KOPT-K1 (cell line): ENCODE results near the gene IQCN.
A peak's percentile ranks its signal among the peaks of the same experiment; 100 is the strongest.

ENCODE experiments used
- H3K27ac ChIP-seq: fragments of 200-600 bp; sonication (generic); 2 replicates; pipeline ENCODE4 v1.5.1; 2016; ENCODE audit warnings: antibody characterized with exemption, mild to moderate bottlenecking, low read depth, low read length; ENCODE audit not compliant: poor library complexity, severe bottlenecking
- H3K36me3 ChIP-seq: fragments of 200-600 bp; sonication (generic); 2 replicates; pipeline ENCODE4 v1.5.1; 2017; ENCODE audit warnings: antibody characterized with exemption, mild to moderate bottlenecking, low read length, moderate library complexity; ENCODE audit not compliant: insufficient read depth
- H3K9me3 ChIP-seq: fragments of 200-600 bp; sonication (generic); 2 replicates; pipeline ENCODE4 v1.5.1; 2017; ENCODE audit warnings: antibody characterized with exemption, low read length, mild to moderate bottlenecking; ENCODE audit not compliant: insufficient read depth, poor library complexity, severe bottlenecking

Gene IQCN

DNA sequence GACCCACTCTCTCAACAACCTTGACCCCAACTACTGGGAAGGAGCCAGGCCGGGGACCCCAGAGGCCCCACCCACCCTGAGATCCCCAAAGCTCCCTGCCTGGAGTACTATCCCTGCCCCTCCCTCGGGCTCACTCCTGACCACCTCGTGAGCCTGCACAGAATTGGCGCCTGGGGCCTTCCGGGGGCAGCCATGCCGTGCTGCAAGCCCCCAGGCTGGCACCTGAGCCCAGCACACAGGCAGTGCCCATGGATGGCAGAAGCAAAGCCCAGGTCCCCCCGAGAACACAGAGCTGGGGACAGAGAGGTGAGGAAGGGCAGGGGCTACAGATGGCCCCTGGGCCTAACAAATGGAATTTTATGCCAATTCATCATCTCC, 34.7 kb upstream of the IQCN start:
- Histone ChIP-seq H3K36me3 (peaks cover 84% of the 10 kb centered on the region), H3K27ac (no peak overlapping the region), H3K9me3 (no peaks in the 10 kb centered on the region)

DNA sequence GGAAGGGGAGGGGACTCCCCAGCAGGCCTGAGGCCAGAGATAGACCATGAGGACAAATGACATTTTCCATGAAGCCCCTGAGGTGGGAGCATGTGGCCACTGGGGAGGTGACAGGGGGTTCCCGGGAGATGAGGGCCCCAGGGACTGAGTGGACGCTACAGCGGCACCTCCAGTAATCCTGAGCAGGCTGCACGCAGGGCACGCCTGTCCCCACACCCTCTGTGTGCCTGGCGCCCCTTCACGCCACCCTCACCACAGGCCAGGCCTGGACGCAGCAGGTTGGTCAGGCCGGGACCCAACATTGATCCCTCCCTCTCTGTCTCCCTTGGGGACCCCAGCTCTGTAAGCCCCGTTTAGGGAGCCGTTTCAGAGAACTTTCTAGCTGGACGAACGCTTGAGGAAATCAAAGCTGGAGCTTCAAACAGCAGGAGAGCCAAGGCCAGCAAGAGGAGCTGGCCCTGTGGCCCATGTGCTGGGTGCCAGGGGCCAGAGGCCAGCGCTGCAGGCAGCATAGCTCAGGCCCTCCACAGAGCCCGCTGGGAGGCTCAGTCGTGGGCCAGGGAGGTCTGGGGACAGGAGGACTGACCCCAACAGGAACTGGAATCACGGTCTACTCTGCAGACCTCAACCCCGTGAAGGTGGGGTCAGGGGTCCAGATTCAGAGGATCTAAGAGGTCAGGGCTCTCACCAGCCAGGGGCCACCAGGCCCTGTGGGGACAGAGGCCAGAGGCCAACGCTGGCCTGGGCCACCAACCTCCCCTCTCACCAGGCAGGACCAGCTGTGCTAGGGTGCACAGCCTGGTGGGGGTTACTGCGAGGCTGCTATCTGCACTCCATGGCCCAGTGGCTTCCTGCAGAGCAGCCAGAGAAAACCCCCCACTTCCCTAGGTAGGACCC, 34.0 kb upstream of the IQCN start:
- Histone ChIP-seq H3K36me3 (peaks cover 78% of the 10 kb centered on the region), H3K9me3 (no peaks in the 10 kb centered on the region), H3K27ac (peak overlapping the region; percentile 8)

DNA sequence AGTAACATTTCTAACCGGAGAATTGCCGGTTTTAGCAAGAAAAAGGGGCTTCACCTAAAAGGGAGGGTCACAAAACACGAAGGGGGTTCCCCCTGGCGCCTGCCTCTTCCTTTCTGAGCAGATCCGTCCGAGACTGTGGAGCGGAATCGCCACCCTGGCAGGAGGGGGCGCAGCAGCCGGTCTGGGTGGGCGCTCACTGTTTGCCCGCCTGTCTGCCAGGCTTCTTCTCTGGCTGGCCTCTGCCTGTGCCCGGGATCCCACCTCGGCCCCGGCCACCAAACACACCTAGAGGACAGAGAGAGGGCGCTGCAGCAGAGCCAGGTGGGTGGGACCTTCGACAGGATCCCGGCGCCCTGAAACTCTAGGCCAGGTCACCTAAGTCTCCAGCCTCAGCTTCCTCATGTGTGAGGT, 33.0 kb upstream of the IQCN start:
- H3K36me3 ChIP-seq, result peaks cover 67% of the 10 kb centered on the region

DNA sequence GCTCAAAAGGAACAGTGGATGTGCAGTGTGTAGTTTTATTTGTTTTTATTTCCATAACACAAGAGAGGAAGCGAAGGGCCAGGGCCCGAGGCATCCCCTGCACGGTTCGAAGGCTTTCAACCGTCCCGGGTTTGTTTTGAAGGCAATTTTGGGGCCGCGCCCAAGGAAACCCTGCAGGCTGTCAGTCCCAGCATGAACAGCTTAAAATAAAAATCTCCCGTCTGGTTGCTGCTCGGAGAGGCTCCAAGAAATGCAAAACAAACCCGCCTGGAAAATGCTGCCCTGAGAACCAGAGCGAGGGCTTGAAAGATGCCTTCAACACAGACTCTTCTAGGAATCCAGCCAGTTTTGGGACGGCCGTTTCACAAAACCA, 32.6 kb upstream of the IQCN start:
- no peaks in the 10 kb centered on the region for H3K9me3 ChIP-seq
- H3K27ac ChIP-seq, result no peak overlapping the region
- peaks cover 63% of the 10 kb centered on the region for H3K36me3 ChIP-seq

More for the DNA sequence above, 33.0 kb upstream of the IQCN start:
- H3K9me3 ChIP-seq, result no peaks in the 10 kb centered on the region
- H3K27ac ChIP-seq, result no peak overlapping the region

DNA sequence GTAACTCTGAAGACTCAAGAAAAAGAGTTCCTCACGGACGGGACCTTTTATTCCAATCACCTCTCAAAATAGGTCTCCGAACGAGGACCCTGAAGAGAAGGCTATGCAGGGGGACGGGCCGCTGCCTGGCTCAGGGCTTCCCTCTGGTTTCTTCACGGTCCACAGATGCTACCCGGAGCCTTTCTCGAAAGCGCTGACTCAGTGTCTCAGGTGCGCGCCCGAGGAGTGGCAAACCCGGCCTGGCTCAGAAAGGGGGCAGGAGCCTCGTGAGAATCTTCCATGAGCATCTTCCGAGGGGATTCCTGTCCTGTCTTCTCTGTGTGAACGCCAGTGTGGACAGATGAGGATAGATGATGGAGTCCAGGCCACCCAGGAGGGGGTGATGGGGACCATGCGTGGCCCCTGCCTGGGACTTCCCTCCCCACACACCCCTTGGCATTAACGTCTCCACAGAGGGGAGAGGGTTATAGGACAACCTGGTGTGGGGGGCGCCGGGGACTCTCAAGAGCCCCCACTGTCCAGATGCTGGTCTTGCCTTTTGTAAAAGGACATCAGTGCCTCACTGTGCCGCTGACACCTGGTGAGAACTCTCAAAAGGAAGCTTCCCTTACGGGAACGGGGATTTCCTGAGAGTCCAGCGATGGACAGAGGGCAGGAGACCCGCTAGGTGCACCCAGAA, 32.1 kb upstream of the IQCN start:
- Histone ChIP-seq H3K36me3 (peaks cover 58% of the 10 kb centered on the region), H3K27ac (peak overlapping the region; percentile 96), H3K9me3 (no peaks in the 10 kb centered on the region)

DNA sequence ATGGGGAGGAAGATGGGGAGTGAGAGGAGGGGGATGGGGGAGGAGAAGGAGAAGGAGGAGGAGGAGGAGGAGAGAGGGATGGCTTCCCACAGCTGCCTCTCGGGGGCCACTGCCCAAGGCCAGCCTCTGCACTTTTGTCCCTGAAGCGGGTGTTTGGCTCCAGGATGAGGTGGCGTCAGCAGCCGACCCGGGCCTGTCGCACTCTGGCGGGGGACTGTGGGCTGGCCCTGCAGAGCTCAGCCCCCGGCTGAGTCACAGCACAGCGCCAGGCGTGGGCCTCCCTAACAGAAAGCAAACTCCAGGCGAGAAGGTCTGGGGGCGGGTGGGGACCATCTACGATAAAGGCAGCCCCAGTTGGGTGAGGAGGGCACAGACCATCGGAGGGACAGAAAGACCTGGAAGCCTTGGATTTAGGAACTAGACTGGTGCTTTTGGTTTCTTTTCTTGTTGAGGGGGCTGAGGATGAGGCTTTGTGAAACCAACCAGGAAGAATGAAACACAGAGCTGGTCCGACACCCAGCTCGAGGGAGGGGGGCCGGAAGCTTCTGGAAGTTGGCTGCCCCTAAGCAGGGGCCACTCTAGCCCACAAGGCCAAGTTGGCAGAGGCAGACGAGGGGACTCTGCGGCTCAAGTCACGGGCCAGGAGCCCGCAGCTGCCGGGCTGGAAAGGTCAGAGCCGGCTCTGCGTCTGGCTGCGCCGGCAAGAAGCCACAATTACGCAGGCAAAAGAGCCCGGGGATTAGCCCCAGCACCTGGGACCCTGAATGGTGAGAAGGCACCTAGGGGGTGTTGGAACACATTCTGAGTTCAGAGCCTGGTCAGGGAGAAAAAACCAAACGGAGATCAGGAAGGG, 30.4 kb upstream of the IQCN start:
- H3K9me3 ChIP-seq, result no peaks in the 10 kb centered on the region
- H3K36me3 ChIP-seq, result peaks cover 41% of the 10 kb centered on the region
- peak overlapping the region; percentile 96 for H3K27ac ChIP-seq

DNA sequence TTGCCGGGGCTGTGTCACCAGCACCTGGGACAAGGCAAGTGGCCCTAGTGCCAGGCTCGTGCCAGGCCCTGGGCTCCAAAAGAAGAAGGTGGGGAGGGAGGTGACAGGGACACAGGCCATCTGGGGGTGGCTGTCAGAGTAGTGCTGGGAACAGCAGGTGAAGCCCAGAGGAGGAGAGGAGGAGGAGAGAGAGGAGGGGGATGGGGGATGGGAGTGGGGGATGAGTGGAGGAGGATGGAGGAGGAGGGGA, 29.9 kb upstream of the IQCN start:
- Histone ChIP-seq H3K27ac (peak overlapping the region; percentile 96), H3K9me3 (no peaks in the 10 kb centered on the region), H3K36me3 (peaks cover 36% of the 10 kb centered on the region)

DNA sequence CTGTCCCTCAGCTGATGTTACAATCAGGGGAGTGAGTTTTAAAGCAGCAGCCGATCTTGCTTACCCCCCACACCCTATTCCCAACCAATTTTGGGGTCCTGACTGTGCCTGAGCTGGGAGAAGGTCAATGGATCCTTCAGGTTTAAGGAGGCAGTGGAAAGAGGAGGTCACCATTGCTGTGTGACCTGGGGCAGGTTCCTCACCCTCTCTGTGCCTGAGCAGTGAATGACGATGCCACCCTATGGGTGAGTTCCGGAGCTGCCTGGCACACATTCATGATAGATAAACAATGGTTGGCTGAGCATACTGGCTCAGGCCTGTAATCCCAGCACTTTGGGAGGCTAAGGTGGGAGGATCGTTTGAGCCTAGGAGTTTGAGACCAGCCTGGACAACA, 27.5 kb upstream of the IQCN start:
- Histone ChIP-seq H3K27ac (no peak overlapping the region), H3K9me3 (no peaks in the 10 kb centered on the region), H3K36me3 (peaks cover 12% of the 10 kb centered on the region)

DNA sequence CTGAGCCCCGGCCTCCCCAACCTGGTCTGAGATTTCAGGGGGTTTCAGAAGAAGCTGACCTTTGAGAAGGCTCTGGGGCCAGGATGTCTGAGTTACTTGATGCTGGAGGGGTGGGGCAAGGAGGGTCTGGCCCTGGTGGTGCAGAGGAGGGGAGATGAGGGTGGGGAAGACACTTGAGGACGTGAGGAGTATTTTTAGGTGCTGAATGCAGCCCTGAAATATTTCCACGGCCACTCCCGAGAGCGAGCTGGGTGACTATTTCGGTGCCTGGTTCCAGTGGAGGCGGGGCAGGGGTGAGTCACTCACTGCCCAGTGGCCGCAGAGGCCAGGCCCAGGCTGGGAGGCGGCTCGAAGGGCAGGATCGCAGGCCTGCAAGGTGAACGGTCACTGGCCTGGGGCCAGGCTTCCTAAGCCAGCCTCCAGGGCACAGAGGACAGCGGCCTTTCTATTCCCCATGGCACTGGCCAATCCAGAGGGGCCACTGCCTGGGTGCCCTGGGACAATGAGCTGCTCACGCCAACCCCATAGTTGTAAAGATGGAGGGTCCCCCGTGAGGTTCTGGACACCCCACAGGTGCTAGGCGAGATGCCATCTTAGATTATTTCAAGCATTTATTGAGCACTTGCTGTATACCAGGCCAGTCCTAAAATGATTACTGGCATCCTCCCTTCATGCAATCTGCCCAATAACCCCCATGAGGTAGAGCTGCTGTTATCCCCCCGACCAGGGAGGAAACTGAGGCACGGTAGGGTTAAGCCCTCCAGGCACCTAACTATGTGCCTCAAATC, 26.9 kb upstream of the IQCN start:
- Histone ChIP-seq H3K9me3 (no peaks in the 10 kb centered on the region), H3K27ac (no peak overlapping the region), H3K36me3 (peaks cover 6% of the 10 kb centered on the region)

DNA sequence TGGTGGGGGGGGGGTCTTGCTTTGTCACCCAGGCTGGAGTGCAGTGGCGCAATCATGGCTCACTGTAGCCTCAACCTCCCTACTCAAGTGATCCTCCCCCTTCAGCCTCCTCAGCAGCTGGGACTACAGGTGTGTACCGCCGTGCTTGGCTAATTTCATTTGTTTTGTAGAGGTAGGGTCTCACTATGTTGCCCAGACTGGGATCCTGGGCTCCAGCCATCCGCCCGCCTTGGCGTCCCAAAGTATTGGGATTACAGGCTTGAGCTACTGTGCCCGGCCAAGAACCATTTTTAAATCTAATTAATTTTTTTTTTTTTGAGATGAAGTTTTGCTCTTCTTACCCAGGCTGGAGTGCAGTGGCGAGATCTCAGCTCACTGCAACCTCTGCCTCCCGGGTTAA, 25.4 kb upstream of the IQCN start:
- Histone ChIP-seq H3K36me3 (no peaks in the 10 kb centered on the region), H3K27ac (no peak overlapping the region), H3K9me3 (no peaks in the 10 kb centered on the region)

DNA sequence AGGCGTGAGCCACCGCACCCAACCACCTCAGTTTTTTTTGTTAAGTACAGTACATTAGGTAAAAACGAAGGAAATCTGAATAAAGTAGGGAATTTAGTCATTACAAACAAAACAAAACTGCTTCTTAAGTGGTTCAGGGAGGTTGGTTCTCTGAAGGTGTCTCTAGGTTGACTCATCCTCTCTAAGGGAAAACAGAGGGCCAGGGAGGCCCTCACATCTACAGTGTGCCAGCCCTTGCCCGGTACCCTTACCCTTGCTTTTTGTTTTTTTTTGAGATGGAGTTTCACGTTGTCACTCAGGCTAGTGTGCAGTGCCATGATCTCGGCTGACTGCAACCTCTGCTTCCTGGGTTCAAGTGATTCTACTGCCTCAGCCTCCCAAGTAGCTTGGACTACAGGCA, 24.3 kb upstream of the IQCN start:
- Histone ChIP-seq H3K27ac (no peak overlapping the region), H3K36me3 (no peaks in the 10 kb centered on the region), H3K9me3 (no peaks in the 10 kb centered on the region)

DNA sequence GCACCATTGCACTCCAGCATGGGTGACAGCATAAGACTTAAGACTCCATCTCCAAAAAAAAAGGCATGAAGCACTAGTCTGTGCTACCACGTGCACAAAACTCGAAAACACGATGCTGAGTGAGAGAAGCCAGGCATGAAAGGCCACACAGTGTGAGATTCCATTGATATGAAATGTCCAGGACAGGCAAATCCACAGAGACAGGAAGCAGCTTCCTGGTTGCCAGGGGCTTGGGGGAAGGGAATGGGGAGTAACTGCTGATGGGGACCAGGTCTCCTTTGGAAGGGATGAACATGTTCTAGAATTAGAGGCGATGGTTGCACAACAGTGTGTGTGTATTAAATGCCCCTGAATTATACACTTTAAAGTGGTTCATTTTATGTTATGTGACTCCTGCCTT, 23.1 kb upstream of the IQCN start:
- Histone ChIP-seq H3K27ac (no peak overlapping the region), H3K36me3 (no peaks in the 10 kb centered on the region), H3K9me3 (no peaks in the 10 kb centered on the region)

DNA sequence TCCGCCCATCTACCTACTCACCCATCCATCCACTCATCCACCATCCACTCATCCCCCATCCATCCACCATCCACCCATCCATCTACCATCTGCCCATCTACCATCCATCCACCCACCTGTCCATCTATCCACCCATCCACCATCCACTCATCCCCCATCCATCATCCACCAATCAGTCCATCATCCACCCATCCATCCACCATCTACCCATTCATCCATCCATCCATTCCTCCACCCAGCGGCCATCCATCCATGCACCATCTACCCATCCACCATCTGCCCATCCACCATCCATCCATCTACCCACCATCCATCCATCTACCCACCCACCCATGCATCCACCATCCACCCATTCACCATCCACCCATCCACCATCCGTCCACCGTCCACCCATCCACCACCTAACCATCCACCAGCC, 20.8 kb upstream of the IQCN start:
- H3K27ac ChIP-seq, result no peak overlapping the region
- H3K36me3 ChIP-seq, result no peaks in the 10 kb centered on the region
- H3K9me3 ChIP-seq, result no peaks in the 10 kb centered on the region

DNA sequence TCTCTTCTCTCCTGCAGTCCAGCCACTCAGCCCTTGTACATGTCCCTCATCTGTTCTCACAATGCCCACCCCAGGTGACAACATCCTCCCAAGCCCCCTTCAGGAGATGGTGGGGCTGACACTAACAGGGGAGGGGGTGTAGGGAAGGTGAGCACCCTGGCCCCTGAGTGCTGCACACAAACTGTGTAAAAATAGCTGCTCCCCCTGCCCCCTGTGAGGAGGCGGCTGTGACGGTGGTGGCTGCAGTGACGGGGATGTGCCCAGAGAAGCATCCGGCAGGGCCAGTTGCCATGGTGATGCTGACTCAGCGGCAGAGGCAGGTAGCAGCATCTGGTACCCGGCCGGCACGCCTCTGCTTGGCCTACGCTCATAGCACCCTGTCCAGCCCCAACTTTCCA, 20.2 kb upstream of the IQCN start:
- Histone ChIP-seq H3K27ac (no peak overlapping the region), H3K9me3 (no peaks in the 10 kb centered on the region), H3K36me3 (no peaks in the 10 kb centered on the region)
